Activated T-cell treated with anti-CD3 and anti-CD28 coated beads, Interleukin-2, amount 50 U/mL, for 48 hours (primary cell): ENCODE data around the gene SNRNP70.
A peak's percentile ranks its signal among the peaks of the same experiment; 100 is the strongest.
"Not testable (repeated sequence)": the region's sequence is repeated elsewhere in the genome, so short reads cannot be mapped to it uniquely, and the experiment has no call there.

ENCODE experiments used
- DNase-seq, 2 experiments: peaks; one replicate each; pipeline ENCODE4 v3.0.0-alpha.2; 2020

The SNRNP70 gene

GRCh38 chr19:49085020-49085867 lies at the start of gene SNRNP70:
Gene SNRNP70, plus strand, starts transcription at chr19:49085451. Its CDS starts 964 bp downstream, at chr19:49086415.
- DNase-seq = peak; percentile 98 to 99

- peak; percentile 83 to 84 for DNase-seq
Measured at GRCh38 chr19:49036815-49037214, 48.4 kb upstream of the SNRNP70 start, which contains the start of gene CGB1. Gene CGB1, minus strand, starts transcription at chr19:49036895. Its CDS starts 184 bp downstream, at chr19:49036711.

GRCh38 chr19:49038111-49038510 lies 47.1 kb upstream of the SNRNP70 start:
- DNase-seq = not testable (repeated sequence)

GRCh38 chr19:49038557-49039276 lies 46.5 kb upstream of the SNRNP70 start:
- DNase-seq = not testable (repeated sequence)

GRCh38 chr19:49039736-49040135 lies 45.5 kb upstream of the SNRNP70 start:
- not testable (repeated sequence) for DNase-seq

- DNase-seq = no peak
Measured at GRCh38 chr19:49042177-49042576, 43.1 kb upstream of the SNRNP70 start.

GRCh38 chr19:49042666-49043065 lies 42.6 kb upstream of the SNRNP70 start:
- not testable (repeated sequence) for DNase-seq

- DNase-seq = not testable (repeated sequence)
Measured at GRCh38 chr19:49043548-49043947, 41.7 kb upstream of the SNRNP70 start, which contains the start of gene CGB5. Gene CGB5, plus strand, starts transcription at chr19:49043848. Its CDS starts 362 bp downstream, at chr19:49044210.

GRCh38 chr19:49049011-49049410 lies 36.2 kb upstream of the SNRNP70 start, which contains the start of gene CGB8:
Gene CGB8, minus strand, starts transcription at chr19:49049111. Its CDS starts 372 bp downstream, at chr19:49048739.
- not testable (repeated sequence) for DNase-seq

- DNase-seq = not testable (repeated sequence)
Measured at GRCh38 chr19:49049834-49050233, 35.4 kb upstream of the SNRNP70 start.

GRCh38 chr19:49050376-49051033 lies 34.7 kb upstream of the SNRNP70 start:
- DNase-seq = not testable (repeated sequence)

GRCh38 chr19:49056101-49056901 lies 28.9 kb upstream of the SNRNP70 start:
- peak; percentile 68 to 76 for DNase-seq

- not testable (repeated sequence) for DNase-seq
Measured at GRCh38 chr19:49056902-49057596, 28.2 kb upstream of the SNRNP70 start.

- DNase-seq = peak; percentile 62 to 71
Measured at GRCh38 chr19:49057636-49058234, 27.5 kb upstream of the SNRNP70 start, which contains the start of gene CGB7. Gene CGB7, minus strand, starts transcription at chr19:49057749. Its CDS starts 2,374 bp downstream, at chr19:49055375.

- DNase-seq = peak; percentile 60 to 64
Measured at GRCh38 chr19:49058562-49058961, 26.7 kb upstream of the SNRNP70 start.

- no peak for DNase-seq
Measured at GRCh38 chr19:49059053-49059452, 26.2 kb upstream of the SNRNP70 start.

- no peak for DNase-seq
Measured at GRCh38 chr19:49061000-49061399, 24.3 kb upstream of the SNRNP70 start.

GRCh38 chr19:49061445-49061844 lies 23.8 kb upstream of the SNRNP70 start:
- DNase-seq = no peak

- no peak for DNase-seq
Measured at GRCh38 chr19:49064029-49064629, 21.1 kb upstream of the SNRNP70 start.
